ENCODE measurements around the gene TOP1.
"Not testable (repeated sequence)": the region's sequence is repeated elsewhere in the genome, so short reads cannot be mapped to it uniquely, and the experiment has no call there.

TOP1 gene

GRCh38 chr20:41108531-41108930 is 79.9 kb downstream of the TOP1 start:
- DNase-seq (ENCODE audit: low read depth) = no peak
- no peak for TF ChIP-seq CTCF (IDR thresholded peaks at IDR 0.05; ENCODE audit: control insufficient read depth, insufficient read depth, low read depth, low read length, missing control alignments)
- H3K4me3 ChIP-seq (ENCODE audit: control insufficient read depth, low read depth, low read length) = no peak overlapping the region

- H3K4me3 ChIP-seq (ENCODE audit: control insufficient read depth, low read depth, low read length) = no peak overlapping the region
- no peak for TF ChIP-seq CTCF (IDR thresholded peaks at IDR 0.05; ENCODE audit: control insufficient read depth, insufficient read depth, low read depth, low read length, missing control alignments)
- no peak for DNase-seq (ENCODE audit: low read depth)
These were observed 81.4 kb downstream of the TOP1 start for GRCh38 chr20:41110012-41110411.

GRCh38 chr20:41110930-41111577 is 82.4 kb downstream of the TOP1 start:
- no peak for DNase-seq (ENCODE audit: low read depth)
- no peak for TF ChIP-seq CTCF (IDR thresholded peaks at IDR 0.05; ENCODE audit: control insufficient read depth, insufficient read depth, low read depth, low read length, missing control alignments)
- H3K4me3 ChIP-seq (ENCODE audit: control insufficient read depth, low read depth, low read length) = no peak overlapping the region

GRCh38 chr20:41111578-41111951 is 82.9 kb downstream of the TOP1 start:
- DNase-seq (ENCODE audit: low read depth) = no peak
- H3K4me3 ChIP-seq (ENCODE audit: control insufficient read depth, low read depth, low read length) = no peak overlapping the region
- TF ChIP-seq CTCF (IDR thresholded peaks at IDR 0.05; ENCODE audit: control insufficient read depth, insufficient read depth, low read depth, low read length, missing control alignments) = no peak

GRCh38 chr20:41116282-41116956 is 87.8 kb downstream of the TOP1 start:
- H3K4me3 ChIP-seq (ENCODE audit: control insufficient read depth, low read depth, low read length) = no peak overlapping the region
- TF ChIP-seq CTCF (IDR thresholded peaks at IDR 0.05; ENCODE audit: control insufficient read depth, insufficient read depth, low read depth, low read length, missing control alignments) = no peak
- no peak for DNase-seq (ENCODE audit: low read depth)

GRCh38 chr20:41118159-41118558 is 89.5 kb downstream of the TOP1 start:
- H3K4me3 ChIP-seq (ENCODE audit: control insufficient read depth, low read depth, low read length); DNase-seq (ENCODE audit: low read depth): not testable (repeated sequence)
- TF ChIP-seq CTCF (IDR thresholded peaks at IDR 0.05; ENCODE audit: control insufficient read depth, insufficient read depth, low read depth, low read length, missing control alignments) = peak; percentile 13
